Activated CD8-positive, alpha-beta memory T cell treated with anti-CD3 and anti-CD28 coated beads, Interleukin-2, amount 10 ng/mL, durations not matched to agents 7 days and 5 days (primary cell): ENCODE measurements around the gene GARIN1A. TPM values are rescaled to one million over a fixed set of nuclear protein-coding genes. Genes with fewer than 3 reads are reported as not detected.
A peak's percentile ranks its signal among the peaks of the same experiment; 100 is the strongest.
"Not testable (repeated sequence)": the region's sequence is repeated elsewhere in the genome, so short reads cannot be mapped to it uniquely, and the experiment has no call there.

Experiments
- ATAC-seq: fragments of 150-1000 bp; cut with Tn5 transposase; one replicate; pipeline ENCODE4 v1.10.0; 2021; ENCODE audit warnings: moderate library complexity
- CTCF ChIA-PET: fragments of 350-600 bp; sonication (Branson Sonifier 250); formaldehyde crosslinking; loops from one replicate; lab custom pipeline; 2021; ENCODE audit warnings: antibody characterized with exemption; lab: Charles Lee
- DNase-seq: peaks from one replicate; pipeline ENCODE4 v3.0.0-alpha.2; 2020
- H3K27ac Mint-ChIP-seq: one replicate; pipeline ENCODE4 v1.8.0; 2021; ENCODE audit warnings: mild to moderate bottlenecking, mixed read lengths
- H3K27me3 Mint-ChIP-seq: one replicate; pipeline ENCODE4 v1.8.0; 2021; ENCODE audit warnings: mixed read lengths
- H3K36me3 Mint-ChIP-seq: one replicate; pipeline ENCODE4 v1.8.0; 2021; ENCODE audit warnings: mild to moderate bottlenecking, mixed read lengths
- H3K4me1 Mint-ChIP-seq: one replicate; pipeline ENCODE4 v1.8.0; 2021; ENCODE audit warnings: mixed read lengths
- H3K4me3 Mint-ChIP-seq: one replicate; pipeline ENCODE4 v1.8.0; 2021; ENCODE audit warnings: mild to moderate bottlenecking, moderate library complexity, mixed read lengths
- H3K9me3 Mint-ChIP-seq: one replicate; pipeline ENCODE4 v1.8.0; 2022; ENCODE audit warnings: low read depth, mixed read lengths
- total RNA-seq, 2 experiments: library from RNA; stranded (reverse); gene quantifications; one replicate each; pipeline ENCODE4 v1.2.3, GENCODE V29; 2021

GARIN1A gene
- total RNA-seq, 2 experiments from 2014 or later: 0.47 to 1.0 TPM

DNA sequence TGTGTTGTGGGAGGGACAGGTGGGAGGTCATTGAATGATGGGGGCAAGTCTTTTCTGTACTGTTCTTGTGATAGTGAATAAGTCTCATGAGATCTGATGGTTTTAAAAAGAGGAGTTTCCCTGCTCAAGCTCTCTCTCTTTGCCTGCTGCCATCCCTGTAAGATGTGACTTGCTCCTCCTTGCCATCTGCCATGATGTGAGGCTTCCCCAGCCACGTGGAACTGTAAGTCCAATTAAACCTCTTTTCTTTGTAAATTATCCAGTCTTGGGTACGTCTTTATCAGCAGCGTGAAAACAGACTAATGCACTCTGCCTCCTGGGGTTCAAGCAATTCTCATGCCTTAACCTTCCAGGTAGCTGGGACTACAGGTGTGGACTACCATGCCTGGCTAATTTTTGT lies 8.9 kb upstream of the GARIN1A start:
- H3K9me3 Mint-ChIP-seq, CTCF ChIA-PET, ATAC-seq, H3K4me3 Mint-ChIP-seq, H3K27ac Mint-ChIP-seq, H3K27me3 Mint-ChIP-seq, H3K4me1 Mint-ChIP-seq, DNase-seq: not testable (repeated sequence)
- peaks cover 21% of the 10 kb centered on the region for H3K36me3 Mint-ChIP-seq

DNA sequence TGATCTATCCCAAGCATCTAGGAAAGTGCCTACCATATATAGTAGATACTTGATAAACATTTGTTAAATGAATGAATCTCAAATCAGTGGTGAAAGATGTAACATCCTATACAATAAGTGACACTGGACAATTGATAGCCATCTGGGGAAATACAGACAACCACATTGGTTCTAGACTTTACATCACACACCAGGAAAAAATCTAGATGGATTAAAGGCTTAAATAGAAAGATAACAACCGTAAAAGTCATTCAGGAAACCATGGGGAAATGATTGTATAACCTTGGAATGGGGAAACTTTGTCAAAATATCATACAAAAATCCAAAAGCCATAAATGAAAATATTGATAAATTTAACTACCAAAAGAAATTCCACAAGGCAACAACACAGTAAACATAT lies 7.0 kb upstream of the GARIN1A start:
- no peak for ATAC-seq
- no peak for DNase-seq
- CTCF ChIA-PET: interaction anchor here (0.6 to 1.3 kb wide), 2 partner anchors 125 to 238 kb away, joined by 3 to 4 read pairs; no protein-coding TSS in a partner anchor
- Mint-ChIP-seq H3K4me1 (no peaks in the 10 kb centered on the region), H3K36me3 (peaks cover 16% of the 10 kb centered on the region), H3K4me3 (no peak overlapping the region), H3K27ac (no peak overlapping the region), H3K9me3 (peaks cover 9% of the 10 kb centered on the region), H3K27me3 (no peaks in the 10 kb centered on the region)

DNA sequence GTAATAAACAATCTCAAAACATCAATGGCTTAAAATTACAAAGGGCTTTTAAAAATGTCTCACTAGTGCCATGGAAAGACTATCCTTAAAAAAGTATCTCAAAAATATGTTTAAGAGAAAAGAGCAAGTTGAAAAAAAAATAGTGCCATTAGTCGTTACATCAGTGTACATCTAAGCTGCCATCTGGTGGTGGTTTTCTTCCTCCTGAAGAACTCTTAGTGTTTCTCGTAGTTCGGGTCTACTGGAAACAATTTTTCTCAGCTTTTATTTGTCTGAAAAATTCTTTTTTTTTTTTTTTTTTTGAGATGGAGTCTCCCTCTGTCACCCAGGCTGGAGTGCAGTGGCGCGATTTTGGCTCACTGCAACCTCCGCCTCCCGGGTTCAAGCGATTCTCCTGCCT lies 5.9 kb upstream of the GARIN1A start:
- peaks cover 6% of the 10 kb centered on the region for H3K9me3 Mint-ChIP-seq
- ATAC-seq: no peak
- H3K36me3 Mint-ChIP-seq: peaks cover 10% of the 10 kb centered on the region
- H3K27ac Mint-ChIP-seq: no peak overlapping the region
- no peaks in the 10 kb centered on the region for H3K27me3 Mint-ChIP-seq
- no peaks in the 10 kb centered on the region for H3K4me1 Mint-ChIP-seq
- CTCF ChIA-PET: interaction anchor here (1.3 kb wide), 2 partner anchors 16 to 239 kb away, joined by 4 read pairs; no protein-coding TSS in a partner anchor
- no peak overlapping the region for H3K4me3 Mint-ChIP-seq
- no peak for DNase-seq

DNA sequence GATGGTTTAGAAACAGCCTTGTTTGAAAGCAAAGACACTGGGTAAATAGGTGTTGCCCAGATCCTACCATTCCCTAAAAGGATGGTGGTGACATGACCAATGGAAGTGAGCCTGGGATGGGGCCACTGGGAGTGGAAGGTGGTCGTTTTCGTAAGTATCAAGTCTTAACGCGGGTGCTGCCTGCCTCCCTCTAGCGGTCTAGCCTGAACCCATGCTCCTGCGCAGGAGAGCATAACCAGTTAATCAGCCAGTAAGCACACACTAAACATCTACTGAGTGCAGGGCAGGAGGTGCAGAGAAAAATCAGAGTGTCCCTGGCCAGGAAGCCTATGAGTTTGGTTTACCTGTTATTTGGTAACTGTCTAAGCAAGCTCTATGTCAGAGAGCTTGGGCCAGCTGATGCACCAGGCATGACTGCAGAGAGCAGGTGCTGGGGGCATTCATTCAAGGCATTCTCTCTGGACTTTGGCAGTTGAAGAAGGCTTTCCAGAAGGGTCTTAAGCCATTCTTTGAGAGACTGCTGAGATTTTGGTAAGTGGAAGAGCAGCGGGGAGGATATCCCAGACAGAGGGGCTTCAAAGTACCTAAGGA lies 930 bp downstream of the GARIN1A start:
- ATAC-seq (peak; percentile 64), DNase-seq (peak; percentile 46)
- Mint-ChIP-seq H3K9me3 (no peaks in the 10 kb centered on the region), H3K27ac (no peak overlapping the region), H3K4me1 (no peaks in the 10 kb centered on the region), H3K27me3 (peaks cover 19% of the 10 kb centered on the region), H3K4me3 (no peak overlapping the region), H3K36me3 (no peaks in the 10 kb centered on the region)
- CTCF ChIA-PET: interaction anchor here (0.7 to 1.6 kb wide), 2 partner anchors 19 to 248 kb away, joined by 3 read pairs; no protein-coding TSS in a partner anchor

DNA sequence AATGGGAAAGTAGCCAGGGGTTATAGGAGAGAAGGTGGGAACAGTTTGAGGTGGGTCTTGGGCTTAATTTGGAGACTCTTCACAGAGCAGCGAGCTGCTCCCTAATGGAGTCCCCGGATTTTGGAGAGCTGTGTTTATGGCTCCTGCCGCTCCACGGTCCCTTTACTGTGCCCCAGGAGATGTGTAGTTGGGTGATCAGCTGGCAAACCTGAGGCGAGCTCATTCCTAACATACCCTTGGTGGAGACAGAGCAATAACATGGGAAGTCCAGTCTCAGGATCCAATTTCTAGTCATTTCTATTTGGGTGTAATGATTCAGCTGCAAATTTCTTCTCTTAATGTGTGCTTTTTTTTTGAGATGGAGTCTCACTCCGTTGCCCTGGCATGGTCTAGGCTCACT lies 1.5 kb downstream of the GARIN1A start:
- DNase-seq: no peak
- Mint-ChIP-seq H3K9me3 (no peaks in the 10 kb centered on the region), H3K4me3 (no peak overlapping the region), H3K4me1 (no peaks in the 10 kb centered on the region), H3K36me3 (no peaks in the 10 kb centered on the region), H3K27ac (no peak overlapping the region), H3K27me3 (peaks cover 19% of the 10 kb centered on the region)
- no peak for ATAC-seq
- CTCF ChIA-PET: interaction anchor here (0.8 to 1.6 kb wide), 2 partner anchors 8 to 19 kb away, joined by 3 read pairs; no protein-coding TSS in a partner anchor

DNA sequence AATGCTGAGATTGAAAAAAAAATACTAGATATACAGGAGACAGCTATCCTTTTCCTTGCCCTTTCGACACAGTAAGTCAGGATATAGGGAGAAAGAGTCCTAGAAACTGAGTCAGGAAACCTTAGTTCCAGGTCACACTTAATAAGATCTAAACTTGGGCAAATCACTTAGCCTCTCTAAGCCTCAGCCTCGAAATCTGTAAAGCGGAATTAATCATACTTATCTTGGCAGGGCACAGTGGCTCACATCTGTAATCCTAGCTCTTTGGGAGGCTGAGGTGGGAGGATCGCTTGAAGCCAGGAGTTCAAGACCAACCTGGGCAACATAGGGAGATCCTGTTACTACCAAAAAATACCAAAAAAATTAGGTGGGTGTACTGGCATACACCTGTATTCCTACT lies 4.6 kb downstream of the GARIN1A start:
- Mint-ChIP-seq H3K36me3 (no peaks in the 10 kb centered on the region), H3K4me1 (no peaks in the 10 kb centered on the region), H3K27ac (no peak overlapping the region), H3K27me3 (peaks cover 19% of the 10 kb centered on the region), H3K4me3 (no peak overlapping the region), H3K9me3 (no peaks in the 10 kb centered on the region)
- CTCF ChIA-PET: interaction anchor here (1.5 kb wide), 1 partner anchor 207 kb away, joined by 4 read pairs; no protein-coding TSS in a partner anchor
- ATAC-seq: no peak
- DNase-seq: no peak

DNA sequence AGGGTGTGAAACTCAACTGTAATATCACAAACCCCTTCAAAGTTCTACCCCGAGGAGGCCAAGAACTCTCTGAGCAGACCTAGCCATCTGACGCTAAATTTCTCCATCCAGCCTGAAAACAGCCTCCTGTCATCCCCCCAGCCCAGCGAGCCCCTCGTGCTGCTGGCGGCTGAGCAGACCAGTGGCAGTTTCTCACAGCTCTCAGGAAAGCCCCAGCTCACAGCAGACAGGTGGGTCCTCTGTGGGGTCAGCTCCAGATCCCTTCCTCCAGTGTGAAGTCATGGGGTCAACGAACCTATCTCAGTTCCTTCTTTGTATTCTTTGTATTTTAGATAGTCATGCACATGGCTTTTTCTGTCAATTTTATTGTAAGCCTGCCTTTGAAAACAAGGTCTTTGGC lies 7.8 kb downstream of the GARIN1A start:
- H3K36me3 Mint-ChIP-seq: peaks cover 1% of the 10 kb centered on the region
- DNase-seq (no peak), ATAC-seq (no peak)
- H3K27ac Mint-ChIP-seq: no peak overlapping the region
- H3K4me3 Mint-ChIP-seq: no peak overlapping the region
- peaks cover 6% of the 10 kb centered on the region for H3K27me3 Mint-ChIP-seq
- no peaks in the 10 kb centered on the region for H3K9me3 Mint-ChIP-seq
- CTCF ChIA-PET: interaction anchor here (0.7 kb wide), 1 partner anchor 209 kb away, joined by 3 read pairs; no protein-coding TSS in a partner anchor
- H3K4me1 Mint-ChIP-seq: no peaks in the 10 kb centered on the region

DNA sequence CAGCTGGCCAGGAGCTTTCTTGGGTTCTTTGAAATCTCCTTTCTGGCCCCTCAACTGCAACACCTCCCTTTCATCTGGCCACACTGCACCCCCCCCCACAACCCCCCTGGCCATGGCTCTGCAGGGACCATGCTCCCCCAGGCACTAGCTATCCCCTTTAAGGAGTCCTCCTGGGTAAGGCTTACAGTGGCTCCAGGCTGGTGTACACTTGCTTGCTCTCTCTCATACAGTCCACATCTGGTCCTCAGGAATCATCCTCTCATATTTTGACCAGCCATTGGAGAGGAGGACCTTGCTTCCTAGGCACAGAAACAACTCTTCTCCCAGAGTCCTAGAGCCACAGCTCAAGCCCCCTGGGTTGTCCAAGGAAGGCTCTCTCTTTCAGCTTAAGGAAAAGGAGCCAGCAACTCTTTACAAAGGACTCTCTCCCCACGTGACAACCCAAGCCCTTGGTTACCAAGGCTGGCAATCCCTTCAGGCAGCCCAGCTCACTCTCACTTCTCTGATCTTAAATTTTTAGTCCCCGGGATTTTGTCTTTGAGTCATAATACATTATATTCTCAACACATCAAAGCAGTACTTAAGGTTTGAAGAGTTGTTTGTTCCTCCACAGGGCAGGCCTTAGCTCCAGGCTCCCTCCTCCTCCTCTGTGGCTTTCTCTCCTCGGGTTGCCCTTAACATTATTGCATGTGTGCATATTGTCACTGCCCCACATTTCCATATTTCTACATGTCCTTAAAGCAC lies 9.9 kb downstream of the GARIN1A start:
- Mint-ChIP-seq H3K4me3 (no peak overlapping the region), H3K9me3 (no peaks in the 10 kb centered on the region), H3K27ac (no peak overlapping the region), H3K27me3 (no peaks in the 10 kb centered on the region), H3K36me3 (peaks cover 3% of the 10 kb centered on the region), H3K4me1 (no peaks in the 10 kb centered on the region)
- DNase-seq: no peak
- CTCF ChIA-PET: interaction anchor here (0.9 to 1.4 kb wide), 2 partner anchors 8 to 15 kb away, joined by 3 to 4 read pairs; no protein-coding TSS in a partner anchor
- ATAC-seq: no peak

DNA sequence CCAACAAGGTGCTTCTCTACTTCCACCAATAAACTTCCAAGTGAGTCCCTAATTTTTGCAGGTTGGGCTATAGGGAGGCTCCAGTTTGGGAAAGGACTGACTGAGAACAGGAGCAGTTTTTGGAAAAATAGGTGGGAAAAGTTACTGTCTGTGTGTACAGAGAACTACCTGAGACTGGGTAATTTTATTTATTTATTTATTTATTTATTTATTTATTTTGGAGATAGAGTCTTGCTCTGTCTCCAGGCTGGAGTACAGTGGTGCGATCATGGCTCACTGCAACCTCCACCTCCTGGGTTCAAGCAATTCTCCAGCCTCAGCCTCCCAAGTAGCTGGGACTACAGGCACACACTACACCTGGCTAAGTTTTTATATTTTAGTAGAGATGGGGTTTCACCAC lies 11.2 kb downstream of the GARIN1A start:
- H3K27me3 Mint-ChIP-seq, H3K36me3 Mint-ChIP-seq, ATAC-seq, CTCF ChIA-PET, H3K4me1 Mint-ChIP-seq, H3K4me3 Mint-ChIP-seq, H3K9me3 Mint-ChIP-seq, DNase-seq, H3K27ac Mint-ChIP-seq: not testable (repeated sequence)

DNA sequence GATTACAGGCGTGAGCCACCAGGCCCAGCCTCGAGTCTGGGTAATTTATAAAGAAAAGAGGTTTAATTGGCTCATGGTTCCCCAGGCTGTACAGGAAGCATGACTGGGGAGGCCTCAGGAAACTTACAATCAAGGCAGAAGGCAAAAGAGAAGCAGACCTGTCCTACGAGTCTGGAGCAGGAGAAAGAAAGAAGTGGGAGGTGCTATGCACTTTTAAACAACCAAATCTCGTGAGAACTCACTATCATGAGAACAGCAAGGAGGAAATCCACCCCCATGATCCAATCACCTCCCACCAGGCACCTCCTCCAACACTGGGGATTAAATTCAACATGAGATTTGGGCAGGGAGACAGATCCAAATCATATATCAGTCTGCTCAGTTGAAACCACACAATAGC lies 11.6 kb downstream of the GARIN1A start:
- H3K36me3 Mint-ChIP-seq, CTCF ChIA-PET, H3K9me3 Mint-ChIP-seq, H3K27ac Mint-ChIP-seq, H3K4me3 Mint-ChIP-seq, H3K27me3 Mint-ChIP-seq, DNase-seq, ATAC-seq, H3K4me1 Mint-ChIP-seq: not testable (repeated sequence)

DNA sequence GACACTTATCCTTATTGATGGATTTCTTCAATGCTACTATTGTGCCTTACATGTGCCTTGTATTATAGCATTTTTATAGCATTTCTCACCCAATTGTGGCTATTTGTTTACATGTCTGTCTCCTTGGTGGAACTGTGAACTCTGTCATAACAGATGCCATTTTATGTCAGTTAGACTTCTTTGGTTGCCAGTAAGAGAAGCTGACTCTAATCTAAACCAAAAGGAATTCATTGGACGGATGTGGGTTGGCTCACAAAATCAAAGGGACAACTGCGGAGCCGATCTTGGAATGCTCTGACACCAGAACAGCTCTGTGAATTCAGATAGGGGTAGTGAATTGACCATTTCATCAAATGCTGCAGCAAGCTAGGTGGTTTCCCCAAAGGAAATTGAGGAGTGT lies 15.0 kb downstream of the GARIN1A start:
- H3K9me3 Mint-ChIP-seq: no peaks in the 10 kb centered on the region
- DNase-seq (no peak), ATAC-seq (no peak)
- no peak overlapping the region for H3K4me3 Mint-ChIP-seq
- H3K4me1 Mint-ChIP-seq: no peaks in the 10 kb centered on the region
- peaks cover 5% of the 10 kb centered on the region for H3K27me3 Mint-ChIP-seq
- H3K27ac Mint-ChIP-seq: no peak overlapping the region
- peaks cover 3% of the 10 kb centered on the region for H3K36me3 Mint-ChIP-seq
- CTCF ChIA-PET: no interaction called here

DNA sequence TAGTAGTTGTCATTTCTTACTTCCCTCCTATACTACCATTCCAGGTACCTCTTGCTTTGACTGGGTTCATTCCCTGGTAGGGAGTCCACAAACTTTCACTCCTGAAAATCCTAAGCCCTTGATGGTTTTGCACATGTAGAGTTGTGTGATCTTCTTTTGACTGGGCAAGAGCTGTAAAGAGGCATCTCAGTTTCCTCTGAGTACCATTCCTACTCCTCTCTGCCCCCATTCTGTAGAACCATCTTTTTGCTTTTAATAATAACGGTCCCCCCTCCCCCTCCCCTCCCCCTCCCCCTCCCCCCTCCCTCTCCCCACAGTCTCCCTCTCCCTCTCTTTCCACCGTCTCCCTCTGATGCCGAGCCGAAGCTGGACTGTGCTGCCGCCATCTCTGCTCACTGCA lies 16.4 kb downstream of the GARIN1A start:
- no peaks in the 10 kb centered on the region for H3K4me1 Mint-ChIP-seq
- H3K4me3 Mint-ChIP-seq: no peak overlapping the region
- no peaks in the 10 kb centered on the region for H3K9me3 Mint-ChIP-seq
- H3K27ac Mint-ChIP-seq: no peak overlapping the region
- peaks cover 3% of the 10 kb centered on the region for H3K36me3 Mint-ChIP-seq
- CTCF ChIA-PET: no interaction called here
- peaks cover 10% of the 10 kb centered on the region for H3K27me3 Mint-ChIP-seq
- ATAC-seq (no peak), DNase-seq (no peak)

DNA sequence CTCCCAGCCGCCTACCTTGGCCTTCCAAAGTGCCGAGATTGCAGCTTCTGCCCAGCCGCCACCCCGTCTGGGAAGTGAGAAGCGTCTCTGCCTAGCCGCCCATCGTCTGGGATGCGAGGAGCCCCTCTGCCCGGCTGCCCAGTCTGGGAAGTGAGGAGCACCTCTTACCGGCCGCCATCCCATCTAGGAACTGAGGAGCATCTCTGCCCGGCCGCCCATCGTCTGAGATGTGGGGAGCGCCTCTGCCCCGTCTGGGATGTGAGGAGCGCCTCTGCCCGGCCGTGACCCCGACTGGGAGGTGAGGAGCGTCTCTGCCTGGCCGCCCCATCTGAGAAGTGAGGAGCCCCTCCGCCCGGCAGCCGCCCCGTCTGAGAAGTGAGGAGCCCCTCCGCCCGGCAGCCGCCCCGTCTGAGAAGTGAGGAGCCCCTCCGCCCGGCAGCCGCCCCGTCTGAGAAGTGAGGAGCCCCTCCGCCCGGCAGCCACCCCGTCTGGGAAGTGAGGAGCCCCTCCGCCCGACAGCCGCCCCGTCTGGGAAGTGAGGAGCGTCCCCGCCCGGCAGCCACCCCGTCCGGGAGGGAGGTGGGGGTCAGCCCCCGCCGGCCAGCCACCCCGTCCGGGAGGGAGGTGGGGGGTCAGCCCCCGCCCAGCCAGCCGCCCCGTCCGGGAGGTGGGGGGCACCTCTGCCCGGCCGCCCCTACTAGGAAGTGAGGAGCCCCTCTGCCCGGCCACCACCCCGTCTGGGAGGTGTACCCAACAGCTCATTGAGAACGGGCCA lies 17.3 kb downstream of the GARIN1A start:
- H3K9me3 Mint-ChIP-seq, DNase-seq, H3K27ac Mint-ChIP-seq, H3K27me3 Mint-ChIP-seq, H3K4me1 Mint-ChIP-seq, H3K36me3 Mint-ChIP-seq, CTCF ChIA-PET, H3K4me3 Mint-ChIP-seq, ATAC-seq: not testable (repeated sequence)
